Activated T-helper 17 cell treated with anti-CD3 and anti-CD28 coated beads, Interleukin-2, amount 50 U/mL, for 72 hours (primary cell): ENCODE results near the gene TAF9B. TPM values are rescaled to one million over a fixed set of nuclear protein-coding genes. Genes with fewer than 3 reads are reported as not detected.
A peak's percentile ranks its signal among the peaks of the same experiment; 100 is the strongest.
"Not testable (repeated sequence)": the region's sequence is repeated elsewhere in the genome, so short reads cannot be mapped to it uniquely, and the experiment has no call there.

Experiments used
- ATAC-seq: fragments of 150-1000 bp; cut with Tn5 transposase; replicated peaks from 2 replicates; pipeline ENCODE4 v1.10.0; 2021; ENCODE audit warnings: mild to moderate bottlenecking, moderate library complexity
- H3K27ac Mint-ChIP-seq: one replicate; pipeline ENCODE4 v1.8.0; 2022; ENCODE audit warnings: mixed read lengths
- H3K27me3 Mint-ChIP-seq: one replicate; pipeline ENCODE4 v1.8.0; 2022; ENCODE audit warnings: mixed read lengths
- H3K36me3 Mint-ChIP-seq: one replicate; pipeline ENCODE4 v1.8.0; 2022; ENCODE audit warnings: low read depth, mild to moderate bottlenecking, mixed read lengths
- H3K4me1 Mint-ChIP-seq: one replicate; pipeline ENCODE4 v1.8.0; 2022; ENCODE audit warnings: mixed read lengths
- H3K4me3 Mint-ChIP-seq: one replicate; pipeline ENCODE4 v1.8.0; 2022; ENCODE audit warnings: mild to moderate bottlenecking, mixed read lengths
- H3K9me3 Mint-ChIP-seq: one replicate; pipeline ENCODE4 v1.8.0; 2022; ENCODE audit warnings: mixed read lengths
- total RNA-seq, 2 donors: library from RNA; stranded (reverse); gene quantifications; one replicate each; pipeline ENCODE4 v1.2.3, GENCODE V29; 2022

Gene TAF9B
- total RNA-seq, 2 donors from 2014 or later = 13.4 to 20.6 TPM

GRCh38 chrX:78103623-78104446 lies 35.6 kb downstream of the TAF9B start, which contains the start of gene PGK1:
Gene PGK1 (plus strand): TSS chrX:78104248. CDS start chrX:78104341, 93 bp downstream.
- peak; percentile 94 for ATAC-seq
- Mint-ChIP-seq H3K36me3 (peaks cover 55% of the 10 kb centered on the region), H3K9me3 (no peaks in the 10 kb centered on the region), H3K4me3 (peak within 1 kb of the TSS; percentile 96), H3K4me1 (peaks cover 5% of the 10 kb centered on the region), H3K27ac (peak within 1 kb of the TSS; percentile 94), H3K27me3 (no peaks in the 10 kb centered on the region)

DNA sequence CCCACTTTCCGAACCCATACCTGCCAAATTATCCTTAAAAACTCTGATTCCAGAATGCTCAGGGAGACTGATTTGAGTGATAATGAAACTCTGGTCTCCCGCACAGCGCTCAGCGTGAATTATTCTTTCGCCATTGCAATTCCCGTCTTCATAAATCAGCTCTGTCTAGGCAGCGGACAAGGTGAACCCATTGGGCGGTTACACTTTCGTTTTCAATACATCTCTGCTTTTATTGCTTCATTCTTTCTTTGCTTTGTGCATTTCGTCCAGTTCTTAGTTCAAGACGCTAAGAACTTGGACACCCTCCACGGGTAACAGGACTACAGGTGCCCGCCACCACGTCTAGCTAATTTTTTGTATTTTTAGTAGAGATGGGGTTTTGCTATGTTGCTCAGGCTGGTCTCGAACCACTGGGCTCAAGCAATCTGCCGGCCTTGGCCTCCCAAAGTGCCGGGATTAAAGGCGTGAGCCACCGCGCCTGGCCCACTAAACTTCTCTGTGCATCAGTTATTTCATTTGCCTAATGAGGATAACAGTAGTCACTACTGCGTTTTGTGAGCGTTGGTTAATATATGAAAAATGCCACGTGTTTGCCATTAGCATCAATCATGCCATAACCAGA lies 36.3 kb downstream of the TAF9B start:
- H3K4me1 Mint-ChIP-seq = peaks cover 6% of the 10 kb centered on the region
- H3K4me3 Mint-ChIP-seq = peak overlapping the region; percentile 96
- no peak for ATAC-seq
- H3K9me3 Mint-ChIP-seq = no peaks in the 10 kb centered on the region
- no peaks in the 10 kb centered on the region for H3K27me3 Mint-ChIP-seq
- peaks cover 47% of the 10 kb centered on the region for H3K36me3 Mint-ChIP-seq
- H3K27ac Mint-ChIP-seq = peak overlapping the region; percentile 94

- Mint-ChIP-seq H3K27ac (peak overlapping the region; percentile 94), H3K9me3 (no peaks in the 10 kb centered on the region), H3K36me3 (peaks cover 37% of the 10 kb centered on the region), H3K27me3 (no peaks in the 10 kb centered on the region), H3K4me3 (peak overlapping the region; percentile 96), H3K4me1 (peaks cover 11% of the 10 kb centered on the region)
- peak; percentile 14 for ATAC-seq
Measured at GRCh38 chrX:78102091-78102490, 37.4 kb downstream of the TAF9B start.

GRCh38 chrX:78098108-78098507 lies 41.3 kb downstream of the TAF9B start:
- Mint-ChIP-seq H3K4me3 (peak overlapping the region; percentile 19), H3K27ac (peak overlapping the region; percentile 45)
- ATAC-seq = peak; percentile 76

DNA sequence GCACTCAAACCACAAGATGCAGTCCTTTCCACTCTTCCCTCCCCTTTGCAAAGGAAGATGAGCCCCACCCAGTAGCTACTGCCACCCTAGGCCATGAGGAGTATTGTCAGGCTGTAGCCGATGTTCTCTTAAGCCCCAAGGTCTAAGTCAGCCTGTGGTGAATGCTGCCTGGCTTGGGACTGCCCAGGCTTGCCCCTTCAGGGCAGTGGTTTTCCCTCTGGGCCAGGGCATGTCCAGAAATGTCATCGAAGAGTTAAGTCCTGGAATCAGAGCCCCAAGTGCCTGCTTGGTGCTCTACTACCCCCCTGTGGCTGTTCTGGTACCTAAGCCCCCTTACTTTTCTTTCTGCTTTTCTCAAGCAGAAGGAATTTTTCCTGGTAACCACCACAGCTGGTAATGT lies 47.2 kb downstream of the TAF9B start:
- H3K36me3 Mint-ChIP-seq = no peaks in the 10 kb centered on the region
- H3K27ac Mint-ChIP-seq = no peak overlapping the region
- no peaks in the 10 kb centered on the region for H3K4me1 Mint-ChIP-seq

More at GRCh38 chrX:78098108-78098507, 41.3 kb downstream of the TAF9B start:
- no peaks in the 10 kb centered on the region for H3K9me3 Mint-ChIP-seq
- H3K4me1 Mint-ChIP-seq = peaks cover 11% of the 10 kb centered on the region
- no peaks in the 10 kb centered on the region for H3K27me3 Mint-ChIP-seq
- H3K36me3 Mint-ChIP-seq = no peaks in the 10 kb centered on the region

GRCh38 chrX:78081413-78081812 lies 58.0 kb downstream of the TAF9B start:
- H3K27me3 Mint-ChIP-seq, H3K36me3 Mint-ChIP-seq, H3K9me3 Mint-ChIP-seq, H3K4me1 Mint-ChIP-seq, ATAC-seq, H3K4me3 Mint-ChIP-seq, H3K27ac Mint-ChIP-seq: not testable (repeated sequence)

More for the DNA sequence above, 47.2 kb downstream of the TAF9B start:
- peak; percentile 60 for ATAC-seq
- H3K9me3 Mint-ChIP-seq = peaks cover 4% of the 10 kb centered on the region
- no peak overlapping the region for H3K4me3 Mint-ChIP-seq
- peaks cover 3% of the 10 kb centered on the region for H3K27me3 Mint-ChIP-seq

Other genes with a start within 250 kb of the TAF9B start
- gene MAGT1, start 244.2 kb downstream of the TAF9B start, total RNA-seq = 10 to 100 TPM; 28.6 to 43.2 TPM
- 100 to 1,000 TPM; 166 to 272 TPM for gene COX7B, start 240.2 kb downstream of the TAF9B start, total RNA-seq
- 10 to 100 TPM in 1 of 2 donors, 1 to 10 TPM in 1; 9.5 to 17.3 TPM for gene ATP7A, start 229.0 kb downstream of the TAF9B start, total RNA-seq
- not detected for gene PGAM4, start 170.0 kb downstream of the TAF9B start, total RNA-seq
- 1,000 to 10,000 TPM; 1,373 to 1,720 TPM for gene PGK1, start 35.4 kb downstream of the TAF9B start, total RNA-seq
- 1 to 10 TPM in 1 of 2 donors, under 1 TPM in 1; 0.71 to 1.7 TPM for gene CYSLTR1, start 188.0 kb upstream of the TAF9B start, total RNA-seq